ENCODE data around the gene ASPSCR1. TPM values are rescaled to one million over a fixed set of nuclear protein-coding genes. Genes with fewer than 3 reads are reported as not detected.

The ASPSCR1 gene
- total RNA-seq, 2 donors from 2014 or later, result 20.6 to 41.3 TPM

DNA sequence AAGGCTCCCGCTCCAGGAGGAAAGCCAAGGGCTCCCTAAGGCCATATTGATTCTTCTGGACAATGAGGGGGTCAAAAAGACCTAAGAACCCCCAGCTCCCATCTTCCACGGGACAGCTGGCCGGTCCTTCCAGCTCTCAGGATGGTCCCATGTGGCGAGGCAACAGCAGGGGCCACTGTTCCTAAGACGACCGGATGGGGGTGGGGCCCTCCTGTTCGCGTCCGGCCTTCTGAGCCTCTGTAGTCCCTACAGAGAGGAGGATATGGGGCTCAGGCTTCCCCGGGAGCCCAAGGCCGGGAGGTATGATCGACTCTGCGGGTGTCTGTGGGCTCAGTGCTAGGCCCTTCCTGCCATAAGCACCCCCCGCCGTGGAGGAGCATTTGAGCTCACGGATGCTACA is 66.1 kb downstream of the ASPSCR1 start:
- DNase-seq (ENCODE audit: low spot score) (no peak), ATAC-seq (ENCODE audit: insufficient number of reproducible peaks, low FRiP score, low read depth) (no peak)
- TF ChIP-seq, protein P1, sequence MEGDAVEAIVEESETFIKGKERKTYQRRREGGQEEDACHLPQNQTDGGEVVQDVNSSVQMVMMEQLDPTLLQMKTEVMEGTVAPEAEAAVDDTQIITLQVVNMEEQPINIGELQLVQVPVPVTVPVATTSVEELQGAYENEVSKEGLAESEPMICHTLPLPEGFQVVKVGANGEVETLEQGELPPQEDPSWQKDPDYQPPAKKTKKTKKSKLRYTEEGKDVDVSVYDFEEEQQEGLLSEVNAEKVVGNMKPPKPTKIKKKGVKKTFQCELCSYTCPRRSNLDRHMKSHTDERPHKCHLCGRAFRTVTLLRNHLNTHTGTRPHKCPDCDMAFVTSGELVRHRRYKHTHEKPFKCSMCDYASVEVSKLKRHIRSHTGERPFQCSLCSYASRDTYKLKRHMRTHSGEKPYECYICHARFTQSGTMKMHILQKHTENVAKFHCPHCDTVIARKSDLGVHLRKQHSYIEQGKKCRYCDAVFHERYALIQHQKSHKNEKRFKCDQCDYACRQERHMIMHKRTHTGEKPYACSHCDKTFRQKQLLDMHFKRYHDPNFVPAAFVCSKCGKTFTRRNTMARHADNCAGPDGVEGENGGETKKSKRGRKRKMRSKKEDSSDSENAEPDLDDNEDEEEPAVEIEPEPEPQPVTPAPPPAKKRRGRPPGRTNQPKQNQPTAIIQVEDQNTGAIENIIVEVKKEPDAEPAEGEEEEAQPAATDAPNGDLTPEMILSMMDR (IDR thresholded peaks at IDR 0.05), result no peak
- Histone ChIP-seq H3K27me3 (replicated peaks; ENCODE audit: insufficient read depth) (no peaks in the 10 kb centered on the region), H3K4me1 (ENCODE audit: control insufficient read depth in 1 of 2, low read depth in 2 of 2) (no peaks in the 10 kb centered on the region), H3K4me3 (no peak overlapping the region), H3K36me3 (peaks cover 2% of the 10 kb centered on the region), H3K9me3 (no peaks in the 10 kb centered on the region), H3K27ac (no peak overlapping the region)

DNA sequence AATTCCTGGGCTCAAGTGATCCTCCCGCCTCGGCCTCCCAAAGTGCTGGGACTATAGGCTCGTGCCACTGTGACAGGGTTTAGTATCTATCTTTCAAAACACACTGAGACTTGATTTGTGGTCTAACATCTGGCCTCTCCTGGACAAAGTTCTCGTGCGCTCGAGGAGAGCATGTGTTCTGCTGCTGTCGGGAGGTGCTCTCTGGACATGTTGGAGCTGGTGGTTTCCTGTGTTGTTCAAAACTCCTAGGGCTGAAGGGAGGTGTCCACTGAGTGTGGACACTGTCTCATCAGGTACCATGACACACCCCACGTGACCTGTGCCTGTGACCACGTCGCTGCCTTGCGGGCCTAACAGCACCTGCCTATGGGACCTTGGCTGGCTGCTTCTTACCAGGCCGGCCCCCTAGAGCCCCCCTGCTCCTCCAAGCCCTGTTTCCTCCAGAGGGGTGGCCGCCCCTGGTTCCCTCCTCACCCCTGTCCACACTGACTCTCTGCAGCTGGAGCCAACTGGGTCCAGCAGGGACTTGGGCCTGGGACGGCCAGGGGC is 68.6 kb downstream of the ASPSCR1 start:
- no peak overlapping the region for H3K27ac ChIP-seq

DNA sequence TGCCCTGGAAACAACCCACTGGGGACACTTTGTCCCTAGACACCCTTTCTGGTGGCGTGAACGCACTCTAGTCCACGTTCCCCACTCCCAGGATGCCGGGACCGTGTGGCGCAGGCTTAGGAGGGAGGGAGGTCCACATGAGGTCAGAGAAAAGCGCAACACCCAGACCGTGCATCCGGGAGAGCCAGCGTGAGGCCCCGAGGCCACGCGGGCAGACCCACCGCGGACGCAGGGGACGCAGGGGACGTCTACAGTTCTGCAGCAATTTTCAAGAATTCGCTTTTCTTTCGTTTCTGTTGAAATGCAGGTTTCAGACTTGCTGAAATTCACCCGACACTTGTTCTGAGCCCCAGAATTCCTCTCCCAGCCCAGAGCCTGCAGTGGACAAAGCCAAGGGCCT is 69.5 kb downstream of the ASPSCR1 start:
- DNase-seq (ENCODE audit: low spot score) (no peak), ATAC-seq (ENCODE audit: insufficient number of reproducible peaks, low FRiP score, low read depth) (no peak)
- no peaks in the 10 kb centered on the region for H3K27me3 ChIP-seq (replicated peaks; ENCODE audit: insufficient read depth)
- TF ChIP-seq, protein P1 (IDR thresholded peaks at IDR 0.05), result no peak
- peaks cover 0 to 19% of the 10 kb centered on the region in 2 donors for H3K4me1 ChIP-seq (ENCODE audit: control insufficient read depth in 1 of 2, low read depth in 2 of 2)
- no peak overlapping the region for H3K4me3 ChIP-seq
- H3K27ac ChIP-seq, result no peak overlapping the region
- H3K36me3 ChIP-seq, result peaks cover 10% of the 10 kb centered on the region
- H3K9me3 ChIP-seq, result no peaks in the 10 kb centered on the region

More for the DNA sequence above, 68.6 kb downstream of the ASPSCR1 start:
- TF ChIP-seq, protein P1 (IDR thresholded peaks at IDR 0.05), result no peak
- Histone ChIP-seq H3K9me3 (no peaks in the 10 kb centered on the region), H3K4me1 (ENCODE audit: control insufficient read depth in 1 of 2, low read depth in 2 of 2) (peaks cover 0 to 18% of the 10 kb centered on the region in 2 donors), H3K27me3 (replicated peaks; ENCODE audit: insufficient read depth) (no peaks in the 10 kb centered on the region), H3K36me3 (peaks cover 10% of the 10 kb centered on the region), H3K4me3 (no peak overlapping the region)
- DNase-seq (ENCODE audit: low spot score), result no peak
- no peak for ATAC-seq (ENCODE audit: insufficient number of reproducible peaks, low FRiP score, low read depth)

DNA sequence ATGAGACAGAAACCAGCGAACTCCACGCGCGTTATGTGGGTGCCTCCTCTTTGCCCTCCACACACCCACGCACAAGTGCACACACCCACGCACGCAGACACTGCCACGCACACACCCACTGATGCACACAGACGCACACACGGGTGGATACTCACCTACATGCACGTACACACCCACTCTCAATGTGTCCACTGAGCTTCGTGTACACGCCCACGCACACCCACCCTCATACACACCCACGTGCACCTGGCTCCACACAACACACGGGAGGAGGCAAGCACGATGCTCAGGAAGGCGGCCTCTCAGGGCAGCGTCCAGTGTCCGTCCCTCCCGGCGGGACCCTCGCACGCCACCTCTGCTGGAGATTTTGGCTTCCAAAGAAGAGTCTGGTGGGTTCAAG is 70.0 kb downstream of the ASPSCR1 start:
- ATAC-seq (ENCODE audit: insufficient number of reproducible peaks, low FRiP score, low read depth), result no peak
- DNase-seq (ENCODE audit: low spot score), result no peak
- H3K4me3 ChIP-seq, result no peak overlapping the region
- no peaks in the 10 kb centered on the region for H3K9me3 ChIP-seq
- H3K27ac ChIP-seq, result no peak overlapping the region
- peaks cover 10% of the 10 kb centered on the region for H3K36me3 ChIP-seq
- TF ChIP-seq, protein P1 (IDR thresholded peaks at IDR 0.05), result no peak
- H3K4me1 ChIP-seq (ENCODE audit: control insufficient read depth in 1 of 2, low read depth in 2 of 2), result peaks cover 2 to 21% of the 10 kb centered on the region in 2 donors
- no peaks in the 10 kb centered on the region for H3K27me3 ChIP-seq (replicated peaks; ENCODE audit: insufficient read depth)

DNA sequence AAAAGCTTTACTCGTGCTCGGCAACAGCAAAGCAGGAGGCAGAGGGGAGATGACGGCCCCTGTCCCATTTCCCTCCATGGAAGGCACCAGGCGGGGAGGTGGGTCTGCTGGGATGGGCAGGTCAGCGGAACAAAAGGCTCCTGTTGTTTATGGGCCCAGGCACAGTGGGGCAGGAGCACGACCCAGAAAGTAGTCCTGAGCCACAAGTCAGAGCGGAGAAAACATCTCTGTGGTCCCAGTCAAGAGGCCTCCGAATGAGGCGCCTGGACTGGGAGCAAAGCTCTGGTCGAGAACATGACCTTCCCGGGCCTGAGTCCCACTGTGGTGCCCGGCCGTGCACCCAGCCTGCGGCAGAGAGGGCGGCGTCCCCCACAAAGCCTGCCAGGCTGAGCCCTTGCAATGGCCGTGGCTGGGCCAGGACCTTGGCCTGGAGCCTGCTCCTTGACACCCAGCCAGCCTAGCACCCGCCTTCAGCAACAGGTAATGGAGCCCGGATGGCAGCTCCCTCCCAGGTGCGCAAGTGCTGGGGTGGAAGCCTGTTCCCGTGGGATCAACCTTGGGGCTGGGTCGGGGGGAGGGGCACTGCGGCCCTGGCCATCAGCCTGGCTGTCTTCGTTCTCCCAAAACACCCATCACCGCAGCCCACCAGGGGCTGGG is 70.6 kb downstream of the ASPSCR1 start:
- H3K36me3 ChIP-seq, result peaks cover 10% of the 10 kb centered on the region
- no peak overlapping the region for H3K4me3 ChIP-seq
- DNase-seq (ENCODE audit: low spot score) (no peak), ATAC-seq (ENCODE audit: insufficient number of reproducible peaks, low FRiP score, low read depth) (no peak)
- H3K4me1 ChIP-seq (ENCODE audit: control insufficient read depth in 1 of 2, low read depth in 2 of 2), result peaks cover 8 to 28% of the 10 kb centered on the region in 2 donors
- no peaks in the 10 kb centered on the region for H3K27me3 ChIP-seq (replicated peaks; ENCODE audit: insufficient read depth)
- H3K9me3 ChIP-seq, result no peaks in the 10 kb centered on the region
- TF ChIP-seq, protein P1 (IDR thresholded peaks at IDR 0.05), result no peak
- H3K27ac ChIP-seq, result no peak overlapping the region

Measured in thoracic aorta (tissue), 2 donors.